ENCODE data around the gene RAI1.
A peak's percentile ranks its signal among the peaks of the same experiment; 100 is the strongest.

Gene RAI1

GRCh38 chr17:17813055-17813724, 131.9 kb downstream of the RAI1 start:
- no peak for DNase-seq (ENCODE audit: low spot score)
- no peak for FAIRE-seq

- FAIRE-seq, result no peak
Measured at GRCh38 chr17:17813725-17814095, 132.5 kb downstream of the RAI1 start.

DNA sequence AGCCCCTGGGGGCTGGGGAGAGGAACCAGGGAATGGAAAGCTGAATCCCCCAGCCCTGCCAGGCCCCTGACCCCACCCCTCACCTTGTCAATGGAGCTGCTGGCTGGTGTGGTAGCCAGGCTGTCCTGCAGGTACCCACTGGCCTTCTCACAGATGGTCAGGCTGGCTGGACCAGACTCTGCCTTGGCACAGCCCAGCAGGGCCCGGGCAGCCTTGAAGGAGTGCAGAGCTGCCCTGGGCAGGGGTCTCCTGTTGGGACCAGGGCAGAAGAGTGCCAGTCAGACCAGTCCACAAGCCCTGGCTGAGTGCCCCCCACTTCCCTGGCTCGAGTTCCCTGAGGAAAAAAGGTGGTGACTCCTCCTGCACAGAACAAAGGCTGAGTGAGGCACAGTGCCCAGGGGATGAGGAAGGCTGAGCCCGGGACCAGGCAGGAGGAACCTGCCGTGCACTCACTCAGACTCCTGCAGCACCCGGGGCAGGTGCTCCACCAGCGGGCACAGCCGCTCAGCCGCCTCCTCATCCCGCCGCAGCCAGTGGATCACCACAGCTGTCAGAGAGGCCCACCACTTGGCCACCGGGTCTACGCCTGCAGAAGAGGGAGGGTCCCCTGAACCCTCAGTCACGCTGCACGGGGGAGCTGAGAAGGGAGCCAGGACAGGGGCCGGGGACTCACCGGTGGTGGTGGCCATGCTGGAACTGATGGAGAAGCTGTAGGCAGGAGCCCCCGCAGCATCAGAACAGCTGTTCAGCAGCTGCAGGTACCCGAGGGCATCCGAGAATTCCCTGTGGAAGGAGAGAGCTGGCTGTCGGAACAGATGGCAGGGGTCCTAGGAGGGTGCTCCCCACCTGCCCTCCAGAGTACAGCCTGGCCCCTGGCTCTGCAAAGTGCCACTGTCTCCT, 133.2 kb downstream of the RAI1 start:
- FAIRE-seq (no peak), DNase-seq (ENCODE audit: low spot score) (no peak)

More at GRCh38 chr17:17813725-17814095, 132.5 kb downstream of the RAI1 start:
- DNase-seq (ENCODE audit: low spot score), result no peak

- FAIRE-seq (no peak), DNase-seq (ENCODE audit: low spot score) (no peak)
Measured at GRCh38 chr17:17815062-17815406, 133.8 kb downstream of the RAI1 start.

GRCh38 chr17:17815436-17816200, 134.4 kb downstream of the RAI1 start:
- FAIRE-seq, result no peak

GRCh38 chr17:17816240-17816814, 135.1 kb downstream of the RAI1 start:
- DNase-seq (ENCODE audit: low spot score), result no peak
- no peak for FAIRE-seq

More at GRCh38 chr17:17815436-17816200, 134.4 kb downstream of the RAI1 start:
- no peak for DNase-seq (ENCODE audit: low spot score)

DNA sequence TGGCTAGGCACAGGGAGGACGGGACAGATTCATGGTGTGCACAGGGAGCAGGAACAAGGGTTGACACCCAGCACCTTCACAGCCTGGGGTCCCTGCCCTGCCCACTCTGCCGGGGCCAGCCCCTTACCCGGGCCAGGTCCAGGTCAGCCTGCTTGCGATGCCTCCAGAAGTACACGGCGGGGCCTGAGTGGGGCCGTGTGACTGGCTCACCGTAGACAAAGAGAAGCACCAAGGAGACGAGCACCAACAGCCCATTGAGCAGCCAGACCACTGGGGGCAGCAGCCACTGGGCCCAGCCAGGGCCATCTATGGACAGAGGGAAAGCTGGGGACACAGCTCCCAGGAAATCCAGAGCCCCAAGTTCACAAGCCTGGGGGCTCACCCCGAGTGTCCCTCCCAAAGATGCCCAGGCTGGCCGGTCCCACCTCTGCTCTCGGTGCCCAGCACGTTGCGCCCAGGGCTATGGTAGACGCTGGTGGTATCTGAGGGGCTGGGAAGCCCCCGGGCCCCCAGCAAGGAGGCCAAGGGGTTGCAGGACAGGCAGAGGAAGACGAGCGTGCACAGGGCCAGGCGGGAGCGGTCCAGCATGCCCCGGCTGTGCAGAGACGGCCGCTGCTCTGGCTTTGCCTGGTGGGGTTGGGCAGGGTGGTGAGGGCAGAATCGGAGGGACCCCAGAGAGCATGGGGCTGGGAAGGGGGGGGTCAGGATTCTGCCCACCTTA, 135.7 kb downstream of the RAI1 start:
- FAIRE-seq (no peak), DNase-seq (ENCODE audit: low spot score) (no peak)

DNA sequence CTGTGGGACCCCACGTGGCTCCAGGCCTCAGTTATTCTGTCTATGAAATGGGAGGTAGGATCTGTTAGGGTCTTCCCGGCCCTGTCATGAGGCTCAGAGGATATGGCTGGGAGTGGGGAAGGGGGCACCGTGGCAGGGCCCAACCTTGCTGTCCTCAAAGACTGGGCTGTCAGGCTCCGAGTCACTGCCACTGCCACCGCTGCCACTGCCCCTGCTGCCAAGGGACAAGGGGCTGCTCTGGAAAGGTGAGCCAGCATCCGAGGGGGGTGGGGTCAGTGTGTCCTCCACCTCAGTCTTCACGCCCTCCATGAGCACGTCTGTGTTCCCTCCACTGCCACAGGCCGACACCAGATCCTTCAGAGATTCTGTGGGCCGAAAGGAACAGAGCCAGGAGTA, 136.3 kb downstream of the RAI1 start:
- FAIRE-seq (peak; percentile 30), DNase-seq (ENCODE audit: low spot score) (no peak)

DNA sequence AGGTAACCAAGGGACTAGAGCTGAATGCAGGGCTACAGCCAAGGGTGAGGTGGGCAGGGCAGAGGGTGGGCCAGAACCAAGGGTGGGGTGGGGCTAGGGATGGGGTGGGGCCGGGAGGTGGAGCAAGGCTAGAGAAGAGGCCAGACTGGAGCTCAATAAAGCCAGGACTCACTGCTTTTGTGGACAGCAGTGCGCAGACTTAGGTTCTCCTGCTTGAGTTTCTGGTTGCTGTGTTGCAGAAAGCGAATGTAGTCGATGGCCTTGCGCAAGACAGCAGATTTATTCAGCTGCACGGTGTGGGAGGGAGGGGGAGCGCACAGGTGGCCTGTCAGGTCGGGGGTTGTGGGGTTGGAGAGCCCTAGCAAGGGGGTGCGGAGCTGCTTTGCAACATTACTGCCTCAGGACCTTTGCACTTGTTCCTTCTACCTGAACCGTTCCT, 136.8 kb downstream of the RAI1 start:
- FAIRE-seq (no peak), DNase-seq (ENCODE audit: low spot score) (peak; percentile 66)

DNA sequence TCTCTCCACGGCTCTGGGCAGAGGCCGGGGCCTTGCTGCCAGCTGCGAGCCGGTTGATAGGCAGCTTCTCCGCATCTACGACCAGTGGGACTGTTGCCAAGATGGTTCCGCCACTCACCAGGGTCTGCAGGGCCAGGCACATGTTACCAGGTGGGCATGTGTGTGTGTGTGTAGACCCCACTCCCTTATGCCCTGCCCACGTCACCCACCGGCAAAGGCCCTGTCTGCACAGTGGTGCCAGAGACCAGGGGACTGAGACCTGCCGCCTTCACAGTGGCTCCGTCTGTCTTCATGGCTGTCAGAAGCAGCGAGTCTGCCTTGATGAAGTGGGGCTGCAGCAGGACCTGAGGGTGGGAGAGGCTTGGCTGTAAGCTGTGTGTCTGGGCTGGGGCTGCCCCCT, 137.9 kb downstream of the RAI1 start:
- DNase-seq (ENCODE audit: low spot score) (no peak), FAIRE-seq (no peak)

DNA sequence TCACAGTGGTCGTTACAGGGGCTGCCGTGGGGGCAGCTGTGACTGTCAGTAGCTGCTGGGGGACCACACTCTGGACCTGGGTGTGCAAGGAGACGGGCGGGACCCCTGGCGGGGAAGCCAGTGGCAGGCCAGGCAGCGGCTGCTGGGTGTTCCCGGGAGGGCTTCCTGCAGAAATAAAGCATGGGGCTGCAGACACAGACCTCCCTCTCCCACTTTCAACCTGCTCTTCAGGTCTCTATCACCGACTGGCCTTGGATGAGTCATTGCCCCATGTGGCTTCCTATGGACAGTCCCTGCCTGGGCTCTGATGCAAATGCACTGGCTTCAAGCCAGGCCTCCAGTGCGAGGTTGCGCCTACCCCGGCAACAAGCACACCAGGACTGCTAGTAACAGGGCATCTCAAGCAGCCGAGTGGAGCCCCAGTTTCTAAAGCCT, 138.3 kb downstream of the RAI1 start:
- peak; percentile 87 for DNase-seq (ENCODE audit: low spot score)
- FAIRE-seq, result no peak

GRCh38 chr17:17820046-17820445, 138.8 kb downstream of the RAI1 start:
- DNase-seq (ENCODE audit: low spot score) (no peak), FAIRE-seq (no peak)

DNA sequence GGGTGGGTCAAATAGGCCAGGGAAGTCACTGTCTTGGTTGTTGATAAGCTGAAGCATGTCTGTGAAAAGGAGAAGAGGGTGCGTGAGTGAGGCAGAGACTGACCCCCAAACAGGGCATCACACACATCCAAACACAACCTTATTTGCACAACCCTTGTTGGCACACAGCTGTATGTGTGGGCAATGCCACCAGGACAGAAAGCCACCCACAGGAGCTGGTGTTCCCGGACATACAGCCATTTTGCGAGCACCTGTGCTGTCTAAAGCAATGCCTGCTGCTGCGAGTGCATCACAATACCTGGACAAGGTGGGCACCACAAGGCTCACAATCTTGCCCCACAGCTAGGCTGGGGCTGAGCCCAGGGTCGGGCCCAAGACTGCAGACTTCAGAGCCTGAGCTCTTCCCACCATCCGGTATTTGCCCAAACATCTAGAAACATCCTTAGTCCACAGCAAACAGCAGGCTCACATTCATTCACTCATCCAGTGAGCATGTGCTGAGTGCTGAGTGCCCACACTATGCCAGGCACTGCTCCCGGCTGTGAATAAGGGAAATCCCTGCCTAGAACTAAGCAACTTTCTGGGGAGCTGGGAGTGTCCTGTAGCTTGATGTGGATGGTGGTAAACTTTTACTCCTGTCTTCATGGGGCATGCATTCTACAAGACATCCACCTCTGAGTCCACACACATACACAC, 139.4 kb downstream of the RAI1 start:
- peak; percentile 32 for FAIRE-seq
- DNase-seq (ENCODE audit: low spot score), result no peak

GRCh38 chr17:17822189-17822588, 140.9 kb downstream of the RAI1 start:
- FAIRE-seq, result no peak
- no peak for DNase-seq (ENCODE audit: low spot score)

- no peak for FAIRE-seq
- no peak for DNase-seq (ENCODE audit: low spot score)
Measured at GRCh38 chr17:17822616-17823015, 141.4 kb downstream of the RAI1 start.

GRCh38 chr17:17823433-17824118, 142.3 kb downstream of the RAI1 start:
- FAIRE-seq, result no peak

GRCh38 chr17:17824119-17824782, 143.0 kb downstream of the RAI1 start:
- no peak for FAIRE-seq

More at GRCh38 chr17:17823433-17824118, 142.3 kb downstream of the RAI1 start:
- DNase-seq (ENCODE audit: low spot score), result peak; percentile 99

DNA sequence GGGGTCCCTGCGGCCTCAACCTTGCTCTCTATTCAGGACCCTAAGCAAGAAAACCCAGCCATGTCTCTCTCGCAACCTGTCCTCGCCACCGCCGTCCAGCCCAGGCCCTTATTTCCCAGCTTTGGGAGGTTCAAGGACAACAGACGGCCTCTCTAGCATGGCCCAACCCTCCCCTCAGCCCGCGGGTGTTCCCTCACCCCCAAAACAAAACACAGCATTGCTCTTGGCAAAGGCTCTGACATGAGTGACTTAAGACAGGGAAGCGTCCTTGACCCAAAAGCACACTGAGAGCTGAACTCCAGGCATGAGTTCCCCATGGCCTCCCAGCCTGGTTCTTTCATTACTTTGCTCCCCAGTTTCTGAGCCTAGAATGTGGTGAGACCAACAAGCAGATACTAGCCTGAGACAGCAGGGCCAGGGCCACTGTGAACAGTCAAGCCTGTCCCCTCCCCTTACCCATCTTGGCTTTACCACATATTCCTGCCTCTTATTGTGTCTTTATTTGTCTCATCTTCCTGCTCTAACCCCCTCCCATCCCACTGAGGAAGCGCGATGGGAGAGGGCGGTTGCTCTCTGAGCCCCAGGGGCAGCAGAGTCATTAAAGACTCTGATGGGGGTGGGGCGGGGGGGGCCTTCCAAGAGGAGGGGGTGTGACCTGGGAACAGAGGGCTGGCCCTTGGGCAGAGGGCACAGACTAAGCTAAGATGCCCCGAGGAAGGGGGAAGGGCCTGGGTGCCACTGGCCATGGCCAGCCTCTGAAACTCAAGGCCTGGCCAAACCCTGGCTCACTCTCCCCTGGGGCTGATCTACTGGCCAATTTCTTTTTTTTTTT, 143.7 kb downstream of the RAI1 start:
- DNase-seq (ENCODE audit: low spot score), result no peak
- FAIRE-seq, result no peak

More at GRCh38 chr17:17824119-17824782, 143.0 kb downstream of the RAI1 start:
- DNase-seq (ENCODE audit: low spot score), result no peak

Measured in urothelium cell line (cell line).